ENCODE measurements around the gene REX1BD. TPM values are rescaled to one million over a fixed set of nuclear protein-coding genes. Genes with fewer than 3 reads are reported as not detected.

The REX1BD gene
- total and polyA plus RNA-seq, 2 of the 13 experiments (the other 11 are each of a cell fraction or from before 2014, with no cell fraction given) = 7.5 to 25.4 TPM

DNA sequence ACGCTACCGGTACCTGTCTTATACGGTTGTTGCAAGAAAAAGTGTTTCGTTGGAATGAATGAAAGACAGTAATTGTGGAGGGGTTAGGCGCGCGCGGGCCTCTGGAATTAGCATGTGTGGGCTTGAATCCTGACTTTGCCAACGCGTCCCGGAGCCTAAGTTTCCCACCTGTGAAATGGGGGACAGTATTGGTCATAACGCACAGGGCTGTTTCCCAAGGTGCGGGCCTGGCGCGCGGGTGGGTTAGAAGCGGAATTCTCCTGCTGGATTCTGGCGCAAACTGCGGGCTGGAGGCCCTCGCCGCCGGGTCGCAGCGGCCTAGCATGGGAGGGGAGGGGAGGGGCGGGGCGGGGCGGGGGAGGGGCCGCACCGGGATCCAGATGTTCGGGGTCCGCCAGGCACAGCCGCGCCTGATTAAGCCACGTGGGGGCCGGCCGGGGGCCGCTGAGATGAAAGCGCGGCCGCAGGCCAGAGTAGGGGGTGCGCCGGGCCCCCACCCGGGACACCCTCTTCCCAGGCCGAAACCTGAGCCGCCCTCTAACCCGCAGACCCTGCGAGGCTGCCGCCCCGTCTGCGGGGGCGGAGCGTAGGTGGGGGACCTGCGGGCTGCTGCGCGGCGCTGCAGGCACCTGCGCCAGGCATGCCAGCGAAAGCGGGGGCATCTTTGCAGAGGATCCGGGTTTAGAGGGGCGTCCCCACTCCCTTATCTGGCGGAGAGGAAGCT, 22.9 kb downstream of the REX1BD start (continued):
- TF ChIP-seq NFYB (CRISPR knock-in tag; IDR thresholded peaks at IDR 0.05) (no peak), ERF (CRISPR knock-in tag; IDR thresholded peaks at IDR 0.05) (no peak), PITX1 (CRISPR knock-in tag; IDR thresholded peaks at IDR 0.05) (0 out of 2 replicates have a peak, but pooled peaks have one; percentile 20), ZMYM4 (CRISPR knock-in tag; IDR thresholded peaks at IDR 0.05) (no peak), ZNF432 (CRISPR knock-in tag; IDR thresholded peaks at IDR 0.05; ENCODE audit: borderline replicate concordance) (no peak), TRIM24 (CRISPR knock-in tag; IDR thresholded peaks at IDR 0.05) (no peak), ZSCAN30 (CRISPR knock-in tag; IDR thresholded peaks at IDR 0.05) (no peak), ZNF576 (CRISPR knock-in tag; IDR thresholded peaks at IDR 0.05) (no peak), CBFB (CRISPR knock-in tag; IDR thresholded peaks at IDR 0.05) (peak; percentile 53; the same call in 1 of the 2 replicates), EZH2 (conservative IDR thresholded peaks at IDR 0.05; ENCODE audit: low read depth, low read length) (no peak), ZNF136 (CRISPR knock-in tag; IDR thresholded peaks at IDR 0.05; ENCODE audit: low read depth) (no peak), MED1 (CRISPR knock-in tag; IDR thresholded peaks at IDR 0.05) (no peak; the same call in 1 of the 2 replicates), ZFAT (CRISPR knock-in tag; conservative IDR thresholded peaks at IDR 0.05) (no peak), ZFP62 (CRISPR knock-in tag; IDR thresholded peaks at IDR 0.05) (no peak), ZNF367 (CRISPR knock-in tag; IDR thresholded peaks at IDR 0.05; ENCODE audit: borderline replicate concordance) (no peak), ZNF549 (CRISPR knock-in tag; IDR thresholded peaks at IDR 0.05) (no peak), RAD51 (IDR thresholded peaks at IDR 0.05; ENCODE audit: borderline replicate concordance) (no peak), ZNF674 (CRISPR knock-in tag; IDR thresholded peaks at IDR 0.05; ENCODE audit: low read depth) (no peak), STAT6 (CRISPR knock-in tag; IDR thresholded peaks at IDR 0.05; ENCODE audit: borderline replicate concordance) (no peak), POLR2G (IDR thresholded peaks at IDR 0.05; ENCODE audit: low read depth, low read length) (no peak), ZNF878 (CRISPR knock-in tag; IDR thresholded peaks at IDR 0.05) (no peak), ZNF572 (CRISPR knock-in tag; IDR thresholded peaks at IDR 0.05) (no peak), IKZF4 (CRISPR knock-in tag; IDR thresholded peaks at IDR 0.05; ENCODE audit: borderline replicate concordance, low read depth, not compliant biosample characterization) (no peak)
- TF ChIP-seq, protein P1, sequence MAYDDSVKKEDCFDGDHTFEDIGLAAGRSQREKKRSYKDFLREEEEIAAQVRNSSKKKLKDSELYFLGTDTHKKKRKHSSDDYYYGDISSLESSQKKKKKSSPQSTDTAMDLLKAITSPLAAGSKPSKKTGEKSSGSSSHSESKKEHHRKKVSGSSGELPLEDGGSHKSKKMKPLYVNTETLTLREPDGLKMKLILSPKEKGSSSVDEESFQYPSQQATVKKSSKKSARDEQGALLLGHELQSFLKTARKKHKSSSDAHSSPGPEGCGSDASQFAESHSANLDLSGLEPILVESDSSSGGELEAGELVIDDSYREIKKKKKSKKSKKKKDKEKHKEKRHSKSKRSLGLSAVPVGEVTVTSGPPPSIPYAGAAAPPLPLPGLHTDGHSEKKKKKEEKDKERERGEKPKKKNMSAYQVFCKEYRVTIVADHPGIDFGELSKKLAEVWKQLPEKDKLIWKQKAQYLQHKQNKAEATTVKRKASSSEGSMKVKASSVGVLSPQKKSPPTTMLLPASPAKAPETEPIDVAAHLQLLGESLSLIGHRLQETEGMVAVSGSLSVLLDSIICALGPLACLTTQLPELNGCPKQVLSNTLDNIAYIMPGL (CRISPR knock-in tag; IDR thresholded peaks at IDR 0.05; ENCODE audit: borderline replicate concordance in 1 of 2, low read depth in 1 of 2) = 0 out of 4 replicates have a peak, but pooled peaks of 1 of the 2 experiments have one; percentile 1
- TF ChIP-seq, protein P2, sequence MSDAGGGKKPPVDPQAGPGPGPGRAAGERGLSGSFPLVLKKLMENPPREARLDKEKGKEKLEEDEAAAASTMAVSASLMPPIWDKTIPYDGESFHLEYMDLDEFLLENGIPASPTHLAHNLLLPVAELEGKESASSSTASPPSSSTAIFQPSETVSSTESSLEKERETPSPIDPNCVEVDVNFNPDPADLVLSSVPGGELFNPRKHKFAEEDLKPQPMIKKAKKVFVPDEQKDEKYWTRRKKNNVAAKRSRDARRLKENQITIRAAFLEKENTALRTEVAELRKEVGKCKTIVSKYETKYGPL (CRISPR knock-in tag; IDR thresholded peaks at IDR 0.05) = no peak
